PFSK-1 (cell line): Measurements from ENCODE around the gene MAFG.

Source experiments
- FOXP2 ChIP-seq: optimal IDR thresholded peaks from 2 replicates; pipeline ENCODE3; 2011; ENCODE audit warnings: borderline replicate concordance, control low read depth, inconsistent platforms; ENCODE audit not compliant: insufficient read depth; ENCODE audit errors: extremely low read length, extremely low read depth
- POLR2AphosphoS5 ChIP-seq: IDR thresholded peaks from 2 replicates; pipeline ENCODE4 v1.6.1; 2012; ENCODE audit warnings: low read depth, mild to moderate bottlenecking, control low read depth, low read length, moderate library complexity
- REST ChIP-seq, 2 experiments: IDR thresholded peaks; 2 replicates each; pipeline versions ENCODE4 v1.6.1 to v1.8.0; 2011 to 2012; ENCODE audit warnings: low read depth in 2 of 2, low read length in 2 of 2, control low read depth in 1 of 2, inconsistent platforms in 1 of 2, mild to moderate bottlenecking in 1 of 2, moderate library complexity in 1 of 2; ENCODE audit not compliant: insufficient read depth in 1 of 2
- SIN3A ChIP-seq: IDR thresholded peaks from 2 replicates; pipeline ENCODE4 v1.6.1; 2012; ENCODE audit warnings: mild to moderate bottlenecking, low read length, moderate library complexity, borderline replicate concordance; ENCODE audit not compliant: insufficient read depth
- TAF1 ChIP-seq: IDR thresholded peaks from 2 replicates; pipeline ENCODE4 v1.6.1; 2012; ENCODE audit warnings: low read length, control low read depth, borderline replicate concordance; ENCODE audit not compliant: insufficient read depth

- TF ChIP-seq POLR2AphosphoS5 = no peak
- TF ChIP-seq REST (IDR thresholded peaks at IDR 0.05; ENCODE audit: insufficient read depth in 1 of 2, low read depth in 2 of 2, low read length in 2 of 2) = no peak
- TF ChIP-seq TAF1 = no peak
- TF ChIP-seq SIN3A = no peak
- no peak for TF ChIP-seq FOXP2
Observed at GRCh38 chr17:81973432-81973831, 45.9 kb upstream of the MAFG start.
